Neural cell (in vitro differentiated cells): ENCODE measurements around the gene EN2. TPM values are rescaled to one million over a fixed set of nuclear protein-coding genes. Genes with fewer than 3 reads are reported as not detected.

Experiments used
- H2AFZ ChIP-seq: fragments of 200-600, 300-800 bp; sonication (generic), shearing (Covaris generic); 2 replicates; pipeline ENCODE4 v1.6.0; 2014; ENCODE audit warnings: low read depth, mild to moderate bottlenecking, antibody characterized with exemption, low read length, moderate library complexity
- H3F3A ChIP-seq: fragments of 200-600 bp; shearing (Covaris generic); 2 replicates; pipeline ENCODE4 v1.6.1; 2016; ENCODE audit warnings: mild to moderate bottlenecking, moderate library complexity, mixed read lengths, antibody characterized with exemption, low read length; ENCODE audit not compliant: insufficient read depth, poor library complexity, severe bottlenecking
- H3K27ac ChIP-seq: fragments of 200-600, 300-800 bp; sonication (generic), shearing (Covaris generic); 2 replicates; pipeline ENCODE4 v1.5.1; 2014; ENCODE audit warnings: mild to moderate bottlenecking, low read length, moderate library complexity
- H3K27me3 ChIP-seq: fragments of 300-800, 200-600 bp; sonication (generic), shearing (Covaris generic); 2 replicates; pipeline ENCODE4 v1.6.0; 2014; ENCODE audit warnings: mild to moderate bottlenecking, low read depth, low read length, moderate library complexity; ENCODE audit not compliant: insufficient read depth
- H3K36me3 ChIP-seq: fragments of 300-800, 200-600 bp; sonication (generic), shearing (Covaris generic); 2 replicates; pipeline ENCODE4 v1.5.1; 2014; ENCODE audit warnings: mild to moderate bottlenecking, antibody characterized with exemption, low read length, moderate library complexity; ENCODE audit not compliant: insufficient read depth
- H3K4me2 ChIP-seq: fragments of 300-800, 200-600 bp; sonication (generic), shearing (Covaris generic); 2 replicates; pipeline ENCODE4 v1.6.0; 2014; ENCODE audit warnings: mild to moderate bottlenecking, low read length
- H3K4me3 ChIP-seq: fragments of 300-800, 200-600 bp; sonication (generic), shearing (Covaris generic); 2 replicates; pipeline ENCODE4 v1.5.1; 2014; ENCODE audit warnings: mild to moderate bottlenecking, low read length, moderate library complexity
- H3K79me2 ChIP-seq: fragments of 200-600 bp; shearing (Covaris generic); replicated peaks from 2 replicates; pipeline ENCODE4 v1.6.0; 2014; ENCODE audit warnings: mild to moderate bottlenecking, low read length, moderate library complexity; ENCODE audit not compliant: insufficient read depth
- H3K9ac ChIP-seq: fragments of 300-800, 200-600 bp; sonication (generic), shearing (Covaris generic); 2 replicates; pipeline ENCODE4 v1.6.1; 2016; ENCODE audit warnings: mild to moderate bottlenecking, low read length, mixed read lengths
- H3K9me2 ChIP-seq: fragments of 200-600 bp; shearing (Covaris generic); 2 replicates; pipeline ENCODE4 v1.6.1; 2016; ENCODE audit warnings: mild to moderate bottlenecking, low read length, mixed read lengths; ENCODE audit not compliant: insufficient read depth
- H3K9me3 ChIP-seq: fragments of 200-600, 300-800 bp; sonication (generic), shearing (Covaris generic); 2 replicates; pipeline ENCODE4 v1.6.1; 2016; ENCODE audit warnings: mild to moderate bottlenecking, mixed run types, low read length, moderate library complexity, mixed read lengths
- H4K20me1 ChIP-seq: fragments of 200-600 bp; shearing (Covaris generic); 2 replicates; pipeline ENCODE4 v1.6.1; 2016; ENCODE audit warnings: mild to moderate bottlenecking, mixed run types; ENCODE audit not compliant: insufficient read depth
- CTCF ChIP-seq: fragments of 450-650 bp; IDR thresholded peaks from 2 replicates; pipeline ENCODE4 v1.5.1; 2014; ENCODE audit warnings: antibody characterized with exemption, mild to moderate bottlenecking, moderate library complexity; ENCODE audit not compliant: poor library complexity, severe bottlenecking
- EP300 ChIP-seq: fragments of 450-650 bp; conservative IDR thresholded peaks from 2 replicates; pipeline ENCODE4 v1.6.1; 2014; ENCODE audit warnings: antibody characterized with exemption, mild to moderate bottlenecking, moderate library complexity; ENCODE audit not compliant: poor library complexity, severe bottlenecking
- EZH2 ChIP-seq: fragments of 200-600, 300-800 bp; shearing (Covaris generic), sonication (generic); IDR thresholded peaks from 2 replicates; pipeline ENCODE4 v1.6.1; 2014; ENCODE audit warnings: antibody characterized with exemption, low read length, borderline replicate concordance, mild to moderate bottlenecking; ENCODE audit not compliant: insufficient read depth, poor library complexity, severe bottlenecking
- MXI1 ChIP-seq: fragments of 450-650 bp; conservative IDR thresholded peaks from 2 replicates; pipeline ENCODE4 v1.6.1; 2014; ENCODE audit warnings: antibody characterized with exemption, mild to moderate bottlenecking; ENCODE audit not compliant: poor library complexity, severe bottlenecking
- POLR2AphosphoS5 ChIP-seq: IDR thresholded peaks from 2 replicates; pipeline ENCODE4 v1.6.1; 2012
- RAD21 ChIP-seq: fragments of 450-650 bp; conservative IDR thresholded peaks from 2 replicates; pipeline ENCODE4 v1.6.1; 2014; ENCODE audit warnings: antibody characterized with exemption, mild to moderate bottlenecking, moderate library complexity
- REST ChIP-seq: IDR thresholded peaks from 2 replicates; pipeline ENCODE4 v1.6.1; 2012; ENCODE audit warnings: borderline replicate concordance
- SMC3 ChIP-seq: fragments of 450-650 bp; conservative IDR thresholded peaks from 2 replicates; pipeline ENCODE4 v1.6.1; 2014; ENCODE audit warnings: antibody characterized with exemption, mild to moderate bottlenecking, moderate library complexity; ENCODE audit not compliant: poor library complexity
- TAF1 ChIP-seq: IDR thresholded peaks from 2 replicates; pipeline ENCODE4 v1.6.1; 2012; ENCODE audit warnings: low read depth
- polyA plus RNA-seq: library from polyadenylated mRNA; depleted of rRNA; stranded (reverse); fragments of >200 nt; gene quantifications from 2 replicates; pipeline ENCODE4 v1.2.3, GENCODE V29; 2014

The EN2 gene
- polyA plus RNA-seq, 1 donor from 2014 or later, result not detected

DNA sequence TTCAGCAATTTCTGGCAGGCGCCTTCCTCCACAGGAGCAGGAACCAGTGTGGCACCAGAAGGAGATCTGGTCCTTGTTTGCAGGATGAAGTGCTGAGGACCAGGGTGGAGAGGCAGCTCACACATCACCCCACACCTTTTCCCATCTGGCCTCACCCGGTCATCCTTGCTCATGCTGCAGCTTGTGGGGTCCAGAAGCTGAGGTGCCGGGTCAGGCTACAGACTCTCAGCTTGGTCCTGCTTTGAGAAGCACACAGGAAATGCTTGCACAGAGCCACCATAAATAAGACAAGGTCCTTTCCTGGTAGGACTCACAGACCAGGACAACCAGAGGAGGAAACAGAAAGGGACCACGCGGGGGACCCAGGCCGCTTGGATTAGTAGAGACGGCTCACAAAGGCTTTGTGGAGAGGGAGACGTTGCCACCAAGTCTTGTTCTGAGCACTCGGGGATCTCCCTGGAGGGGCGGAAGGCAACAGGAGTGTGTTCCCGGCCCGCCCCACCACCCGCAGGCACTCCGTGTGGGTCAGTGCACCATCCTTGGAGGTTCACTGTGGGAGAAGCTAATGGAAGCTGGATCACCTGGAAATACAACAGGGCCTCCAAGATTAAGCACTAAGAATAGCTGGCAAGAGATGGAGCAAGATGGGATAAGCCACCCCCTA is 29.6 kb upstream of the EN2 start:
- no peaks in the 10 kb centered on the region for H4K20me1 ChIP-seq
- H3K4me2 ChIP-seq, result no peak overlapping the region
- H3K79me2 ChIP-seq, result no peaks in the 10 kb centered on the region
- no peaks in the 10 kb centered on the region for H3K9me3 ChIP-seq
- no peaks in the 10 kb centered on the region for H3F3A ChIP-seq
- no peaks in the 10 kb centered on the region for H3K36me3 ChIP-seq
- no peak overlapping the region for H2AFZ ChIP-seq
- no peak for TF ChIP-seq MXI1
- no peak overlapping the region for H3K9ac ChIP-seq
- no peak overlapping the region for H3K4me3 ChIP-seq
- H3K27me3 ChIP-seq, result no peaks in the 10 kb centered on the region
- no peaks in the 10 kb centered on the region for H3K9me2 ChIP-seq
- no peak overlapping the region for H3K27ac ChIP-seq

DNA sequence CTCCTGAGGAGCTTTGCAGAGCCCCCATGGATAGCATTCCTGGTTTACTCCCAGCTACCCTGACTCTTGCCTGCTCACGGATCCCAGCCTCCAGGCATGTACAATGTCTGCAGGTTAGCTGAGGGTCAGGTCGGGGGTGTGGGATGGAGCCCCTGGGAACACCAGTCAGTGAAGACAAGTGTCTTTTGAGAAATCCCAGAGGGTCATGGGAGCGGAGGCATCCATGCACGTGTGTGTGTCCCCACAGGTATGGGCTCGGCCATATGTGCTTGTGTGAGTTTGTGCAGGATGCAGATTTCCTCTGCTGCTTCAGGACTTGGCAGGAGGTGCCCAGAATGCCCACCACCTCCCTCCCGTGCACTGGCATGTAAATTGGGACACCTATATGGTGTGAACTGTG is 28.3 kb upstream of the EN2 start:
- no peak overlapping the region for H3K27ac ChIP-seq
- no peaks in the 10 kb centered on the region for H3K27me3 ChIP-seq
- H3K36me3 ChIP-seq, result no peaks in the 10 kb centered on the region
- H3K79me2 ChIP-seq, result no peaks in the 10 kb centered on the region
- no peak for TF ChIP-seq EZH2
- TF ChIP-seq SMC3, result no peak
- no peak for TF ChIP-seq CTCF
- no peak for TF ChIP-seq REST
- no peak for TF ChIP-seq MXI1
- TF ChIP-seq RAD21, result no peak
- no peak for TF ChIP-seq POLR2AphosphoS5
- no peak for TF ChIP-seq TAF1
- no peak for TF ChIP-seq EP300
- H4K20me1 ChIP-seq, result no peaks in the 10 kb centered on the region
- no peaks in the 10 kb centered on the region for H3K9me2 ChIP-seq
- H3F3A ChIP-seq, result no peaks in the 10 kb centered on the region
- no peak overlapping the region for H3K4me3 ChIP-seq
- no peak overlapping the region for H2AFZ ChIP-seq
- H3K9ac ChIP-seq, result no peak overlapping the region
- H3K4me2 ChIP-seq, result no peak overlapping the region
- H3K9me3 ChIP-seq, result no peaks in the 10 kb centered on the region
